ENCODE measurements around the gene TAS2R46. TPM values are rescaled to one million over a fixed set of nuclear protein-coding genes. Genes with fewer than 3 reads are reported as not detected.

The TAS2R46 gene
- total RNA-seq, 2 donors from 2014 or later: 0.67 TPM; not detected in 1

DNA sequence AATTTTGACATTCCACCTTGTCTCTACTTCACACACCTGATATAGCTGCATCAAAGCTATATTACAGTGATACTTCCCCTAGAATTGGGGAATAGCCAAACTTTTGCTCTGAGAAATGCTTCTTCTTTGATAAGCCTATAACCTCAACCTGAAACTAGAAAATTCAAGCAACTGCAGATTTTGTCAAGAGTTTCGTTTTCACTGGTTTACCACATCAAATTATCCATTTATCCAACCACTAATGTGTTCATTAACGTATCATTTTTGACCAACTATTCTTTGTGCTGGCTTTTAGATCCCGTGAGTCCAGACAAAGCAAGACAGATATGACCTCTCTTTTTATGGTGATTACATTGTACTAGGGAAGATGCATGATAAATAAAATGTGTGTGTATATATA, 13.5 kb upstream of the TAS2R46 start:
- peaks cover 0 to 7% of the 10 kb centered on the region in 2 donors for H3K4me1 ChIP-seq

DNA sequence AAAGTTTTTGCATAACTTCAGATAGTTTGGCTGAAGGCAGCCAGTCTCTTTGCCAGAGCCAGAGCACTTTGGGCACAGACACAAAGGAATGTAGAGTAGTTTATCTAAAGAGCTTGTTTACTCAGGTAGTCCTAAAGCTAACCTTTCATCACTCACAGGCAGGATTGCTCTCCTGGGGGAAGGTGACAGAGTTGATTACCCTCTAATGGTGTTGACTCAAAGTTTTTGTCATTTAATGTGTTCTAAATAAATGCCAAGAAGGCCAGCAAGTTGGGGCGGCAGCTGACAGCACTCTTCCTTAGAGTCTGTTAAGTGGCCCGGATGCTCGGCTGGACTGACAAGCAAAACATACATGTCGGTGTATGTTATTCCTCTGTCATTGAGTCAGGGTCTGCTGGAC, 9.3 kb upstream of the TAS2R46 start:
- no peak overlapping the region for H3K27ac ChIP-seq

More for the DNA sequence above, 13.5 kb upstream of the TAS2R46 start:
- TF ChIP-seq, protein P1, sequence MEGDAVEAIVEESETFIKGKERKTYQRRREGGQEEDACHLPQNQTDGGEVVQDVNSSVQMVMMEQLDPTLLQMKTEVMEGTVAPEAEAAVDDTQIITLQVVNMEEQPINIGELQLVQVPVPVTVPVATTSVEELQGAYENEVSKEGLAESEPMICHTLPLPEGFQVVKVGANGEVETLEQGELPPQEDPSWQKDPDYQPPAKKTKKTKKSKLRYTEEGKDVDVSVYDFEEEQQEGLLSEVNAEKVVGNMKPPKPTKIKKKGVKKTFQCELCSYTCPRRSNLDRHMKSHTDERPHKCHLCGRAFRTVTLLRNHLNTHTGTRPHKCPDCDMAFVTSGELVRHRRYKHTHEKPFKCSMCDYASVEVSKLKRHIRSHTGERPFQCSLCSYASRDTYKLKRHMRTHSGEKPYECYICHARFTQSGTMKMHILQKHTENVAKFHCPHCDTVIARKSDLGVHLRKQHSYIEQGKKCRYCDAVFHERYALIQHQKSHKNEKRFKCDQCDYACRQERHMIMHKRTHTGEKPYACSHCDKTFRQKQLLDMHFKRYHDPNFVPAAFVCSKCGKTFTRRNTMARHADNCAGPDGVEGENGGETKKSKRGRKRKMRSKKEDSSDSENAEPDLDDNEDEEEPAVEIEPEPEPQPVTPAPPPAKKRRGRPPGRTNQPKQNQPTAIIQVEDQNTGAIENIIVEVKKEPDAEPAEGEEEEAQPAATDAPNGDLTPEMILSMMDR (IDR thresholded peaks at IDR 0.05): no peak
- H3K27me3 ChIP-seq: no peaks in the 10 kb centered on the region
- no peak for DNase-seq (ENCODE audit: low spot score)
- no peaks in the 10 kb centered on the region for H3K36me3 ChIP-seq
- peaks cover 0 to 3% of the 10 kb centered on the region in 2 donors for H3K9me3 ChIP-seq
- H3K4me3 ChIP-seq: no peak overlapping the region
- H3K27ac ChIP-seq: no peak overlapping the region

DNA sequence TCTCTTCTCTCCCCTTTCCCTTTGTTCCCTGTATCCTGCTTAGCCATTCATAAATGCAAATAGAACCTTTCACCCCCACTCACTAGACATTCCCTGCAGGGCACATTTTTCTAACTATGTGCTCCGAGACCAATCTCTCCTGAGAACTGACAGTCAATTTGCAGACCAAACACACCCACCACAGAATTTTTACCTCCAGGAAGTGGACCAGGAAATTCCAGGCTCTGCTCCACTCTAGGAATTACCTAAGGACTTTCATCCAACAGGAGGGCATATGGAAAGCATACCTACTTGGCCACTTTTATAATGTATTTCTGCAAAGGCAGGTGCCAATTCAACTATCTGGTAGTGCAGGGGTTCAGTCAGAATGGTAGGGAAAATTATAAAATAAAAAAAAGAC, 8.9 kb upstream of the TAS2R46 start:
- peaks cover 0 to 13% of the 10 kb centered on the region in 2 donors for H3K4me1 ChIP-seq
- no peaks in the 10 kb centered on the region for H3K36me3 ChIP-seq
- no peak overlapping the region for H3K4me3 ChIP-seq
- DNase-seq (ENCODE audit: low spot score): no peak
- H3K27me3 ChIP-seq: no peaks in the 10 kb centered on the region
- H3K27ac ChIP-seq: no peak overlapping the region
- TF ChIP-seq, protein P1 (IDR thresholded peaks at IDR 0.05): no peak
- no peaks in the 10 kb centered on the region for H3K9me3 ChIP-seq

More for the DNA sequence above, 9.3 kb upstream of the TAS2R46 start:
- Histone ChIP-seq H3K36me3 (no peaks in the 10 kb centered on the region), H3K4me1 (peaks cover 0 to 13% of the 10 kb centered on the region in 2 donors), H3K4me3 (no peak overlapping the region), H3K9me3 (no peaks in the 10 kb centered on the region), H3K27me3 (no peaks in the 10 kb centered on the region)
- TF ChIP-seq, protein P1 (IDR thresholded peaks at IDR 0.05): no peak
- no peak for DNase-seq (ENCODE audit: low spot score)

DNA sequence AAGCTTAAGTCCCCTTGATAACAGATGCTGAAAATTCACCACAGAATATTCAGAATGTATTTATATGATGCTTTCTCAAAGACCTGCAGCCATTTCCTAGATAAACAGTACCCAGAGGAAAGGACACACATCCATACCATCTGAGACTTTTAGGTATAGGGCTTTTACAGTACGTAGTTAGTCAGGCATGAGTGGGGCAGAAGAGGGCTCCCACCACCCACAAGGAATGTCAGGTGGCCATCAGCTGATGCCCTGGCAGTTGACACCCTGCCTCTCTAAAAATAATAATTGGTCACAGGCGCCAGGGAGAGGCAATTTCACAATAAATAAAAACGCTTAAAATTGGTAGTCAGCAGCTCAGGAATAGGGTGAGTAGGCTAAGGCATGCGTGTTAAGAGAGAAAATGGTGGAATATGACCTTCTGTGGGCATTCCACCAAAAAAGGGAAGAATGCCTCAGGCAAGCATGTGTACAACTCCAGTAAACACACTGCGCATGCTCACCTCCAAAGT, 7.8 kb upstream of the TAS2R46 start:
- TF ChIP-seq, protein P1 (IDR thresholded peaks at IDR 0.05): no peak
- Histone ChIP-seq H3K27ac (no peak overlapping the region), H3K9me3 (no peaks in the 10 kb centered on the region), H3K4me3 (no peak overlapping the region), H3K4me1 (peaks cover 0 to 13% of the 10 kb centered on the region in 2 donors), H3K27me3 (no peaks in the 10 kb centered on the region), H3K36me3 (no peaks in the 10 kb centered on the region)
- no peak for DNase-seq (ENCODE audit: low spot score)

DNA sequence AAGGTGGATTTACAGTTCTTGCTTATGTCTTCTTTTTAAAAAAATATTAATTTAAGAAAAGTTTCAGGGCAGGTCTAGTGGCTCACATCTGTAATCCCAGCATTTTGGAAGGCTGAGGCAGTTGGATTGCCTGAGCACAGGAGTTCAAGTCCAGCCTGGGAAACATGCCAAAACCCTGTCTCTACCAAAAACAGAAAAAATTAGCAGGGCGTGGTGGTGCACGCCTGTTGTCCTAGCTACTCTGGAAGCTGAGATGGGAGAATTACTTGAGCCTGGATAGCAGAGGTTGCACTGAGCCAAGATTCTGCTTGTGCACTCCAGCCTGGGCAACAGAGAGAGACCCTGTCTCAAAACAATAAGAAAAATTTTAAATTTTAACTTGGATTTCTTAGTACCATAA, 5.4 kb upstream of the TAS2R46 start:
- Histone ChIP-seq H3K4me1 (peaks cover 0 to 13% of the 10 kb centered on the region in 2 donors), H3K9me3 (no peaks in the 10 kb centered on the region), H3K27ac (no peak overlapping the region), H3K4me3 (no peak overlapping the region), H3K27me3 (no peaks in the 10 kb centered on the region), H3K36me3 (no peaks in the 10 kb centered on the region)
- TF ChIP-seq, protein P1 (IDR thresholded peaks at IDR 0.05): no peak
- no peak for DNase-seq (ENCODE audit: low spot score)

DNA sequence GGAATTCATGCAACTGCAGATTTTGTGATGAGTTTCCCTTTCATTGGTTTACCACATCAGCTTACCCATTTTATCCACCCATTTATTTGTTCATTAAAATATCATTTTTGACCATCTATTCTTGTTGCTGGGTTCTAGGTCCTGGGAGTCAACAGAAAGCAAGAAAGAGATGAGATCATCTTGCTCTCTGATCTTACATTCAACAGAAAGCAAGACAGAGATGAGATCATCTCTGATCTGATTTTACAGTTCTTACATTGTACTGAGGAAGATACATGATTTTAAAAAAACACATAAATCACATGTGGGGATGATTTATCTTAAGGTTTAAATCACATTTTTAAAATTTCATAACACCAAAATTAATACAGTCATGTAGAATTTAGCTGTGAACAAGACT, 2.3 kb downstream of the TAS2R46 start:
- H3K27me3 ChIP-seq: no peaks in the 10 kb centered on the region
- no peak overlapping the region for H3K27ac ChIP-seq
- no peaks in the 10 kb centered on the region for H3K4me1 ChIP-seq
- TF ChIP-seq, protein P1 (IDR thresholded peaks at IDR 0.05): no peak
- no peak overlapping the region for H3K4me3 ChIP-seq
- DNase-seq (ENCODE audit: low spot score): no peak
- no peaks in the 10 kb centered on the region for H3K9me3 ChIP-seq
- H3K36me3 ChIP-seq: no peaks in the 10 kb centered on the region

Data from right atrium auricular region (tissue), 2 donors.